ENCODE data around the gene SPRR3. TPM values are rescaled to one million over a fixed set of nuclear protein-coding genes. Genes with fewer than 3 reads are reported as not detected.

Gene SPRR3
- total RNA-seq, 1 experiment from 2014 or later, result not detected

DNA sequence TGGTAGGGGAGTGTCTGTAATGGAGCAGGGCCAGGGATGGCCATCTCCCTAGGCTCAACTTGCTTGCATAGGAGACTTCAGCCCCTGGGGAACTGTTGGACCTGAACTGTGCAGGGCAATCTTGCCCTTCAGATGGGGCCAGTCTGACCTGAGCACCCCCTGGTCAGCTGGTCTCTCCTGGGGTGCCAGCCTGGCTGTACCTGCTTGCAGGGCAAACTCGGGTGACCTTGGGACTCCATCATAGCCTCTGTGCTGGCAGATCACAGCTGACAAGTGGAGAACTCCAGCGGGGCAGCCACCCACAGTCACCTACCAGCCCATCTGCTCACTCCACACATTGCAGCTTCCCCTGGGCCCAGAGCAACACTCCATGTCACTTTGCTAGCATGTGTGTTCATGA, 47.7 kb downstream of the SPRR3 start:
- Histone ChIP-seq H3K9me3 (ENCODE audit: low read depth, low read length, poor library complexity, severe bottlenecking) (no peaks in the 10 kb centered on the region), H3K4me1 (ENCODE audit: insufficient read depth, low read length, poor library complexity, severe bottlenecking) (no peaks in the 10 kb centered on the region), H3K36me3 (ENCODE audit: insufficient read depth, low read length, poor library complexity, severe bottlenecking) (no peaks in the 10 kb centered on the region), H3K4me3 (ENCODE audit: low read depth, low read length, poor library complexity, severe bottlenecking) (no peak overlapping the region), H3K27me3 (replicated peaks; ENCODE audit: insufficient read depth, low read depth, low read length, poor library complexity) (peaks cover 45% of the 10 kb centered on the region), H3K27ac (ENCODE audit: low read depth, low read length, poor library complexity, severe bottlenecking) (no peak overlapping the region)
- ChIA-PET POLR2A (ENCODE audit: low non-redundant PET) (no interaction called here), CTCF (no interaction called here)
- no peak for DNase-seq (ENCODE audit: low spot score)
- BruUV-seq (replicated peaks), result no TSS peak
- TF ChIP-seq EZH2 (IDR thresholded peaks at IDR 0.05; ENCODE audit: borderline replicate concordance, low read depth, low read length, poor library complexity, severe bottlenecking), result no peak
- TF ChIP-seq, protein P1, sequence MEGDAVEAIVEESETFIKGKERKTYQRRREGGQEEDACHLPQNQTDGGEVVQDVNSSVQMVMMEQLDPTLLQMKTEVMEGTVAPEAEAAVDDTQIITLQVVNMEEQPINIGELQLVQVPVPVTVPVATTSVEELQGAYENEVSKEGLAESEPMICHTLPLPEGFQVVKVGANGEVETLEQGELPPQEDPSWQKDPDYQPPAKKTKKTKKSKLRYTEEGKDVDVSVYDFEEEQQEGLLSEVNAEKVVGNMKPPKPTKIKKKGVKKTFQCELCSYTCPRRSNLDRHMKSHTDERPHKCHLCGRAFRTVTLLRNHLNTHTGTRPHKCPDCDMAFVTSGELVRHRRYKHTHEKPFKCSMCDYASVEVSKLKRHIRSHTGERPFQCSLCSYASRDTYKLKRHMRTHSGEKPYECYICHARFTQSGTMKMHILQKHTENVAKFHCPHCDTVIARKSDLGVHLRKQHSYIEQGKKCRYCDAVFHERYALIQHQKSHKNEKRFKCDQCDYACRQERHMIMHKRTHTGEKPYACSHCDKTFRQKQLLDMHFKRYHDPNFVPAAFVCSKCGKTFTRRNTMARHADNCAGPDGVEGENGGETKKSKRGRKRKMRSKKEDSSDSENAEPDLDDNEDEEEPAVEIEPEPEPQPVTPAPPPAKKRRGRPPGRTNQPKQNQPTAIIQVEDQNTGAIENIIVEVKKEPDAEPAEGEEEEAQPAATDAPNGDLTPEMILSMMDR (conservative IDR thresholded peaks at IDR 0.05; ENCODE audit: low read depth, low read length), result no peak
- intact Hi-C loops (cut with micrococcal nuclease; ENCODE audit: unreplicated experiment), result no loop called here

Other genes starting within 250 kb of the SPRR3 start
- gene KPRP, start 243.7 kb upstream of the SPRR3 start, total RNA-seq (2021), result not detected in 2 replicates
- gene LCE1F, start 226.6 kb upstream of the SPRR3 start, total RNA-seq (2021), result not detected in 2 replicates
- gene LCE1E, start 215.5 kb upstream of the SPRR3 start, total RNA-seq (2021), result not detected in 2 replicates
- gene LCE1D, start 205.0 kb upstream of the SPRR3 start, total RNA-seq (2021), result not detected in 2 replicates
- not detected in 2 replicates for gene LCE1C, start 195.1 kb upstream of the SPRR3 start, total RNA-seq (2021)
- not detected in 2 replicates for gene LCE1B, start 189.8 kb upstream of the SPRR3 start, total RNA-seq (2021)
- not detected in 2 replicates for gene LCE1A, start 174.3 kb upstream of the SPRR3 start, total RNA-seq (2021)
- not detected in 2 replicates for gene LCE6A, start 158.9 kb upstream of the SPRR3 start, total RNA-seq (2021)
- gene LCE7A, start 141.8 kb upstream of the SPRR3 start, total RNA-seq (2021), result not detected in 2 replicates
- not detected in 2 replicates for gene SMCP, start 123.4 kb upstream of the SPRR3 start, total RNA-seq (2021)
- gene IVL, start 93.2 kb upstream of the SPRR3 start, total RNA-seq (2021), result not detected in 2 replicates
- gene SPRR5, start 54.5 kb upstream of the SPRR3 start, total RNA-seq (2021), result not detected in 2 replicates
- not detected in 2 replicates for gene SPRR4, start 31.1 kb upstream of the SPRR3 start, total RNA-seq (2021)
- gene SPRR1A, start 17.7 kb upstream of the SPRR3 start, total RNA-seq (2021), result not detected in 2 replicates
- gene SPRR1B, start 29.5 kb downstream of the SPRR3 start, total RNA-seq (2021), result not detected in 2 replicates
- 0.62 TPM in 1 of 2 replicates, not detected in the other for gene SPRR2D, start 39.4 kb downstream of the SPRR3 start, total RNA-seq (2021)
- not detected in 2 replicates for gene SPRR2A, start 55.8 kb downstream of the SPRR3 start, total RNA-seq (2021)
- gene SPRR2B, start 69.9 kb downstream of the SPRR3 start, total RNA-seq (2021), result not detected in 2 replicates
- gene SPRR2E, start 92.8 kb downstream of the SPRR3 start, total RNA-seq (2021), result not detected in 2 replicates
- gene SPRR2F, start 111.8 kb downstream of the SPRR3 start, total RNA-seq (2021), result not detected in 2 replicates
- not detected in 2 replicates for gene SPRR2G, start 149.1 kb downstream of the SPRR3 start, total RNA-seq (2021)
- not detected in 2 replicates for gene LELP1, start 201.7 kb downstream of the SPRR3 start, total RNA-seq (2021)
- not detected in 2 replicates for gene PRR9, start 215.8 kb downstream of the SPRR3 start, total RNA-seq (2021)